Measurements from ENCODE around the gene EIF2D.

EIF2D gene

GRCh38 chr1:206558794-206559671, 53.2 kb downstream of the EIF2D start:
- WGBS, 2 experiments = 80 to 84% methylated on average over 6 of the region's 6 CpGs
- no peaks in the 10 kb centered on the region for H3K36me3 ChIP-seq (ENCODE audit: control insufficient read depth, insufficient read depth, low read length)
- peaks cover 35% of the 10 kb centered on the region for H3K27me3 ChIP-seq (ENCODE audit: control insufficient read depth, insufficient read depth, low read length, poor library complexity, severe bottlenecking)
- no peaks in the 10 kb centered on the region for H3K9me3 ChIP-seq (ENCODE audit: control insufficient read depth, low read length)
- H3K4me3 ChIP-seq (ENCODE audit: insufficient read depth, low read depth, low read length) = no peak overlapping the region
- H3K27ac ChIP-seq (ENCODE audit: insufficient read depth, low read depth, low read length, poor library complexity, severe bottlenecking) = no peak overlapping the region
- peaks cover 11% of the 10 kb centered on the region for H3K4me1 ChIP-seq (ENCODE audit: control insufficient read depth, insufficient read depth, low read length)

GRCh38 chr1:206557636-206558473, 54.4 kb downstream of the EIF2D start:
- H3K36me3 ChIP-seq (ENCODE audit: control insufficient read depth, insufficient read depth, low read length) = no peaks in the 10 kb centered on the region
- H3K27ac ChIP-seq (ENCODE audit: insufficient read depth, low read depth, low read length, poor library complexity, severe bottlenecking) = no peak overlapping the region
- peak overlapping the region; percentile 47 for H3K4me3 ChIP-seq (ENCODE audit: insufficient read depth, low read depth, low read length)
- no peaks in the 10 kb centered on the region for H3K9me3 ChIP-seq (ENCODE audit: control insufficient read depth, low read length)
- H3K4me1 ChIP-seq (ENCODE audit: control insufficient read depth, insufficient read depth, low read length) = peaks cover 11% of the 10 kb centered on the region
- 77 to 78% methylated on average over 14 of the region's 14 CpGs for WGBS, 2 experiments
- peaks cover 35% of the 10 kb centered on the region for H3K27me3 ChIP-seq (ENCODE audit: control insufficient read depth, insufficient read depth, low read length, poor library complexity, severe bottlenecking)

DNA sequence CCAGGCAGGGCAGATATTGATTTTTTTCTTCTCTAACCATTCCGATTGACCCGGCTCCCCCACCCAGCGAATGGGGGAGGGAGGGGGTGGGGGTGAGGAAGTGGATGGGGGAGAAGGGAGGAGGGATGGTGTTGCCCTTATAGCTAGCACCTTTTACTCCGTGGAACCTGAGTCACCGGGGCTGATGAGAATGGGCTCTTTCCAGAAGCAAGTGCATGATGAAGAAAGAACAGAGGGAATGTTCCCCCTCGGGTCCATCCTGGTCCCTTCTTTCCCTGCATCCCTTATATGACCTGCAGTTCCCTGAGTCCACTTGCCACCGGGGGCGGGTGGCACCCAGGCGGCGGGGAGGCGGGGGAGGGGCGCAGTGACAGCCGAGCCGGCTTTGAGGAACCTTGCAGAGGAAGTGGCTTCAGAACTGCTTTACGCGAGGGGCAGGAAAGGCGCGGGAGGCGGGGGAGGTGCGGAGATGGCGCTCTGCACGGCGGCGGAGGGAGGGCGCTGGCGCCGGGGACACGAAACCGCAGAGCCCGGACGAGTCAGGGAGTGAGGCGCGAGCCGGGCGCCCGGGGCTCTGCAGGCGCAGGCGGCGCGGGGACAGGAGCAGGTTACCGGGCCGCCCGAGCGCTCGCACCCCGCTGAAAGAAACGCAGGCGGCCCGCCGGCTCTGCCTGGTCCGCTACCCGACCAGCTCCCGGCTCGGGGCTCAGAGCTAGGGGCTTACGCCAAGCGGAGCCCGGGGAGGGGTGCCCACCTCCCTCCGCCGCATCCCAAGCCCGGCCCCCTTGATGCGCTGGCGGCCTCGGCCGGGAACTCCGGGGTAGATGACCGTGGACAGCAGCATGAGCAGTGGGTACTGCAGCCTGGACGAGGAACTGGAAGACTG, 55.3 kb downstream of the EIF2D start:
- peaks cover 35% of the 10 kb centered on the region for H3K27me3 ChIP-seq (ENCODE audit: control insufficient read depth, insufficient read depth, low read length, poor library complexity, severe bottlenecking)
- no peaks in the 10 kb centered on the region for H3K9me3 ChIP-seq (ENCODE audit: control insufficient read depth, low read length)
- no peak overlapping the region for H3K27ac ChIP-seq (ENCODE audit: insufficient read depth, low read depth, low read length, poor library complexity, severe bottlenecking)
- peaks cover 11% of the 10 kb centered on the region for H3K4me1 ChIP-seq (ENCODE audit: control insufficient read depth, insufficient read depth, low read length)
- 1 to 2% methylated on average over 66 to 67 of the region's 67 CpGs for WGBS, 2 experiments
- H3K36me3 ChIP-seq (ENCODE audit: control insufficient read depth, insufficient read depth, low read length) = no peaks in the 10 kb centered on the region
- H3K4me3 ChIP-seq (ENCODE audit: insufficient read depth, low read depth, low read length) = peak overlapping the region; percentile 47

DNA sequence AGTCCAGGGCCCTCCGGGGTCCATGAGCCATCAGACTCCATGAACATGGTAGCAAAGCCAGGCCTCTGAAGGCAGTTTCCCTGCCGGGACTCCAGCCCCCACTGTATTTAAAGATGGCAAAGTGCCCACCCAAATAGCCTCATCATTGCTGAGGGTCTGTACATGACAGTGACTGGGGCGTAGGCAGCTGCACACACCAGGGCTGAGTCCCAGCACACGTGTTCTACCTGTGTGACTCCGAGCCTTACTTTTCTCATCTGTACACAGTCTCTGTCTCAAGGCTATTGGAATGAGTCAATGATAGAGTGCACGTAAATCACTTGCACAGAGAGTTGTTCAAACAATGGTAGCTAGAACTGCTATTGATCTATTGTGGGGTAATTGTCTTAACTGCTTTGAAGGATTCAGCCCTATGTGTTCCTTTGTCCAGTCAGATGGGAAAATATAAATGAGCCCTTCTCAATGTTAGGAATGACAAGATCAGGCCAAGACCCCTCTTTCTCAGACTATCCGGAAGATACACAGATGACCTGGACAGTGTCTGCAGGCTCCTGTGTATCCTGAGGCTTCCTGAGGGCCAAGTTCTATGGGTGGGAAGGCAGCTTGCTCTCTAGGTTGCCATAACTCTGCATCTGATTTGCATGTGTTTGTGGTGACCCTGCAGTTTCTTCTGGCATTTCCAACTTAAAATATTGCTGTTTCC, 56.1 kb downstream of the EIF2D start:
- Histone ChIP-seq H3K9me3 (ENCODE audit: control insufficient read depth, low read length) (no peaks in the 10 kb centered on the region), H3K27ac (ENCODE audit: insufficient read depth, low read depth, low read length, poor library complexity, severe bottlenecking) (no peak overlapping the region), H3K4me1 (ENCODE audit: control insufficient read depth, insufficient read depth, low read length) (peaks cover 11% of the 10 kb centered on the region), H3K36me3 (ENCODE audit: control insufficient read depth, insufficient read depth, low read length) (no peaks in the 10 kb centered on the region), H3K27me3 (ENCODE audit: control insufficient read depth, insufficient read depth, low read length, poor library complexity, severe bottlenecking) (peaks cover 35% of the 10 kb centered on the region), H3K4me3 (ENCODE audit: insufficient read depth, low read depth, low read length) (no peak overlapping the region)
- WGBS, 2 experiments = 90 to 92% methylated on average over 7 of the region's 7 CpGs

GRCh38 chr1:206555473-206555935, 56.8 kb downstream of the EIF2D start:
- H3K36me3 ChIP-seq (ENCODE audit: control insufficient read depth, insufficient read depth, low read length) = no peaks in the 10 kb centered on the region
- no peak overlapping the region for H3K27ac ChIP-seq (ENCODE audit: insufficient read depth, low read depth, low read length, poor library complexity, severe bottlenecking)
- H3K4me3 ChIP-seq (ENCODE audit: insufficient read depth, low read depth, low read length) = no peak overlapping the region
- peaks cover 11% of the 10 kb centered on the region for H3K4me1 ChIP-seq (ENCODE audit: control insufficient read depth, insufficient read depth, low read length)
- H3K9me3 ChIP-seq (ENCODE audit: control insufficient read depth, low read length) = no peaks in the 10 kb centered on the region
- WGBS, 2 experiments = 36 to 42% methylated on average over 10 of the region's 10 CpGs
- peaks cover 35% of the 10 kb centered on the region for H3K27me3 ChIP-seq (ENCODE audit: control insufficient read depth, insufficient read depth, low read length, poor library complexity, severe bottlenecking)

DNA sequence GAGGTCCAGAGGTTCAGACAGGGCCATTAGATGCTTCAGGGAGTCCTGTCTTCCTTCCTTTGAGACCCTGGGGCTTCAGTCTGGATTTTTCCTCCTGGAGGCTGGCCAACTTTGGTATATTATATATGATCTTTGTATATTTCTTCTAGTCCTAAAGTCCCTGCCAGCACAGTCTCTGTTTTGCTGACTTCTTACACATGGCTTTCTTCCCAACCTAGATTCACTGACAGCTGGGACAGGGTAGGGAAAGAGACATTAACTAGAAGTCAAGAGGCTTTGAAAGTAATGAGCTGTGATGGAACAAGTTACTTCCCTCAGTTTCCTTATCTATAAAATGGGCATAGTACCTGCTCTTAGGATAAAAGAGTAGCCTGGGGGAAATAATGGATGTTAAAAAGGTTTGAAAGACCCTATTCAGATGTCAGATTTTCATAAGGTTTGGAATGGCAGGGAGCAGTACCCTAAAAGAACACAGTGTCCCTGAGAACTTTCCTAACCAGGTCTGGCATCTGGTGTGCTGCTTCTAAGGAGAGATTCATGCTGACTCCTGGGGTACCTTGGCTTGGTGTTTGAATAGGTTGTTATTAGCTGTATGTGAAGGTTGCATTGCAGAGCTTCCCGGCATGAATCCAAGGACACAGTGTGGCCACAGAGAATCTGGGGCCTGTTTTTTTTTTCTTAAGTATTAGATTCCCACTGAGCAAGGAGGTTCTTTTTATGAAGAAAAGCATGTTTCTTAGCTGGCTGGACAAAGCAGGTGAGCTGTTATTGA, 57.4 kb downstream of the EIF2D start:
- WGBS, 2 experiments = 74 to 83% methylated on average over 1 of the region's 1 CpG
- Histone ChIP-seq H3K4me1 (ENCODE audit: control insufficient read depth, insufficient read depth, low read length) (peaks cover 11% of the 10 kb centered on the region), H3K9me3 (ENCODE audit: control insufficient read depth, low read length) (no peaks in the 10 kb centered on the region), H3K36me3 (ENCODE audit: control insufficient read depth, insufficient read depth, low read length) (no peaks in the 10 kb centered on the region), H3K27ac (ENCODE audit: insufficient read depth, low read depth, low read length, poor library complexity, severe bottlenecking) (no peak overlapping the region), H3K27me3 (ENCODE audit: control insufficient read depth, insufficient read depth, low read length, poor library complexity, severe bottlenecking) (peaks cover 35% of the 10 kb centered on the region), H3K4me3 (ENCODE audit: insufficient read depth, low read depth, low read length) (no peak overlapping the region)

DNA sequence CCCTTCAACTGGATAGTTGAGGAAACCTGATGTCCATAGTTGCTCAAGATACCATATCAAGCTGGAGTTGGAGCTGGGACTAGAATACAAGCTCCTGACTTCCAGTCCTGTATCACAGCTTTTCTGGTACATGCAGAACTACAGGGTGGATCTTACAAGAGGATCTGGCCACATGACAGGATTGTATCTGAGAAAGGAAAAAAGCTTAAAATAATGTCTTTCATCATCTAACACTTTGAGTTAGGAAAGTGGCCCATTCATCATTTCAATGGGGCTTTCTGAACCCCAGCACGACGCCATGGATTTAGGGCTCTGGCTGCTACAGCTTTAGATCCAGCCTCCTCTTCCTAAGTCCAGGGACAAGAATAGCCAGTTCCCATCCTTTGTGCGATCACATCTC, 58.1 kb downstream of the EIF2D start:
- no peak overlapping the region for H3K4me3 ChIP-seq (ENCODE audit: insufficient read depth, low read depth, low read length)
- 90 to 95% methylated on average over 3 of the region's 3 CpGs for WGBS, 2 experiments
- no peak overlapping the region for H3K27ac ChIP-seq (ENCODE audit: insufficient read depth, low read depth, low read length, poor library complexity, severe bottlenecking)
- no peaks in the 10 kb centered on the region for H3K36me3 ChIP-seq (ENCODE audit: control insufficient read depth, insufficient read depth, low read length)
- H3K4me1 ChIP-seq (ENCODE audit: control insufficient read depth, insufficient read depth, low read length) = peaks cover 11% of the 10 kb centered on the region
- H3K9me3 ChIP-seq (ENCODE audit: control insufficient read depth, low read length) = no peaks in the 10 kb centered on the region
- peaks cover 28% of the 10 kb centered on the region for H3K27me3 ChIP-seq (ENCODE audit: control insufficient read depth, insufficient read depth, low read length, poor library complexity, severe bottlenecking)

GRCh38 chr1:206551986-206552326, 60.3 kb downstream of the EIF2D start:
- peaks cover 6% of the 10 kb centered on the region for H3K27me3 ChIP-seq (ENCODE audit: control insufficient read depth, insufficient read depth, low read length, poor library complexity, severe bottlenecking)
- H3K36me3 ChIP-seq (ENCODE audit: control insufficient read depth, insufficient read depth, low read length) = no peaks in the 10 kb centered on the region
- 94 to 95% methylated on average over 3 of the region's 3 CpGs for WGBS, 2 experiments

More at GRCh38 chr1:206551986-206552326, 60.3 kb downstream of the EIF2D start:
- Histone ChIP-seq H3K9me3 (ENCODE audit: control insufficient read depth, low read length) (no peaks in the 10 kb centered on the region), H3K27ac (ENCODE audit: insufficient read depth, low read depth, low read length, poor library complexity, severe bottlenecking) (no peak overlapping the region), H3K4me1 (ENCODE audit: control insufficient read depth, insufficient read depth, low read length) (peaks cover 11% of the 10 kb centered on the region), H3K4me3 (ENCODE audit: insufficient read depth, low read depth, low read length) (no peak overlapping the region)
